Activated CD4-positive, alpha-beta memory T cell treated with anti-CD3 and anti-CD28 coated beads, Interleukin-2, amount 10 ng/mL, durations not matched to agents 7 days and 5 days (primary cell): Measurements from ENCODE around the gene UCKL1. TPM values are rescaled to one million over a fixed set of nuclear protein-coding genes. Genes with fewer than 3 reads are reported as not detected.

Source experiments
- CTCF ChIA-PET: fragments of 350-600 bp; sonication (Branson Sonifier 250); formaldehyde crosslinking; loops from one replicate; lab custom pipeline; 2021; ENCODE audit warnings: antibody characterized with exemption, inconsistent platforms; lab: Charles Lee
- POLR2A ChIA-PET: fragments of 350-600 bp; sonication (Branson Sonifier 250); formaldehyde crosslinking; loops from one replicate; lab custom pipeline; 2021; ENCODE audit warnings: antibody characterized with exemption; lab: Charles Lee
- DNase-seq: peaks from one replicate; pipeline ENCODE4 v3.0.0-alpha.2; 2020
- H3K27ac Mint-ChIP-seq: one replicate; pipeline ENCODE4 v1.8.0; 2021; ENCODE audit warnings: mild to moderate bottlenecking, mixed read lengths
- H3K27me3 Mint-ChIP-seq: one replicate; pipeline ENCODE4 v1.8.0; 2021; ENCODE audit warnings: mixed read lengths
- H3K36me3 Mint-ChIP-seq: one replicate; pipeline ENCODE4 v1.8.0; 2021; ENCODE audit warnings: low read depth, mixed read lengths
- H3K4me1 Mint-ChIP-seq: one replicate; pipeline ENCODE4 v1.8.0; 2021; ENCODE audit warnings: mixed read lengths
- H3K4me3 Mint-ChIP-seq: one replicate; pipeline ENCODE4 v1.8.0; 2021; ENCODE audit warnings: mild to moderate bottlenecking, mixed read lengths
- H3K9me3 Mint-ChIP-seq: one replicate; pipeline ENCODE4 v1.8.0; 2021; ENCODE audit warnings: mixed read lengths
- total RNA-seq, 2 experiments: library from RNA; stranded (reverse); gene quantifications; one replicate each; pipeline ENCODE4 v1.2.3, GENCODE V29; 2021

The UCKL1 gene
- total RNA-seq, 2 experiments from 2014 or later = 36.3 to 36.6 TPM

DNA sequence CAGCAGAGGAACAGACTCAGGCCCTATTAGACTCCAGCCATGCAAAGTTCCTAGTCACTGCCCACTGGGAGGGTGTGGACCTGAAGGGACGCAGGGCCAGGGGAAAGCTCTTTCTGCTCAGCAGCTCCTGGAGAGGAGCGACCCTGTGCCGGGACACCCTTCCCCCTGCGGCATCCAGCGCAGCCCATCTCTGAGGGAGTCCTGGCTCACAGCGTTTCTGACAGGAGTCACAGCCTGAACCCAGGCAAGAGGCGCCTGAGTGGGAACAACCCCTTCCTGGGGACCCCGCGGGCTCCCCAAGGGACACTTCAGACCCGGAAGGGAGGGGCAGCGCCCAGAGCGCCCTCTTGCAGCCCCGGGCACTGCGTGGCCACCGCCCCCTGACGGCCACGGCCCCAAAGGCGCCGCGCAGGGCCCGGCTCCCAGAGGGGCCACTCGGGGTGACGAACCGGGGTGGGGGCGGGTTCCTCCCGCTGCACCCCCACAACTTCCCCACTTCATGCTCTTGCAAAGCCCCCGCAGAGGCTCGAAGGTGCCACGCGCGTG is 862 bp downstream of the UCKL1 start:
- Mint-ChIP-seq H3K27me3 (no peaks in the 10 kb centered on the region), H3K4me1 (peaks cover 45% of the 10 kb centered on the region), H3K4me3 (peak overlapping the region; percentile 79), H3K36me3 (no peaks in the 10 kb centered on the region), H3K9me3 (no peaks in the 10 kb centered on the region), H3K27ac (peak overlapping the region; percentile 49)
- ChIA-PET POLR2A (interaction anchor here (0.6 to 1.3 kb wide), 2 partner anchors 84 to 415 kb away, joined by 3 to 4 read pairs; no protein-coding TSS in a partner anchor), CTCF (interaction anchor here (1.6 to 2.4 kb wide), 2 partner anchors 19 to 418 kb away, joined by 3 to 8 read pairs; partner anchors contain the start of gene PTK6)
- no peak for DNase-seq

GRCh38 chr20:63953764-63954429 is 2.3 kb downstream of the UCKL1 start:
- peaks cover 58% of the 10 kb centered on the region for H3K4me1 Mint-ChIP-seq
- no peaks in the 10 kb centered on the region for H3K27me3 Mint-ChIP-seq
- H3K4me3 Mint-ChIP-seq = peak overlapping the region; percentile 79
- no peaks in the 10 kb centered on the region for H3K36me3 Mint-ChIP-seq
- no peak for DNase-seq
- POLR2A ChIA-PET = no interaction called here
- no peaks in the 10 kb centered on the region for H3K9me3 Mint-ChIP-seq
- H3K27ac Mint-ChIP-seq = peak overlapping the region; percentile 52
- CTCF ChIA-PET = interaction anchor here (1.0 to 1.6 kb wide), 2 partner anchors 8 to 416 kb away, joined by 3 read pairs; partner anchors contain the start of gene PTK6

- H3K27ac Mint-ChIP-seq = no peak overlapping the region
- H3K27me3 Mint-ChIP-seq = no peaks in the 10 kb centered on the region
- H3K4me3 Mint-ChIP-seq = no peak overlapping the region
- DNase-seq = no peak
- peaks cover 61% of the 10 kb centered on the region for H3K4me1 Mint-ChIP-seq
- CTCF ChIA-PET = interaction anchor here (0.9 kb wide), 1 partner anchor 21 kb away, joined by 4 read pairs; no protein-coding TSS in a partner anchor
- peaks cover 3% of the 10 kb centered on the region for H3K9me3 Mint-ChIP-seq
- POLR2A ChIA-PET = no interaction called here
- peaks cover 3% of the 10 kb centered on the region for H3K36me3 Mint-ChIP-seq
Observed at GRCh38 chr20:63952769-63953168, 3.4 kb downstream of the UCKL1 start.

- ChIA-PET CTCF (interaction anchor here (0.9 to 1.4 kb wide), 2 partner anchors 22 kb away, joined by 3 to 4 read pairs; no protein-coding TSS in a partner anchor), POLR2A (no interaction called here)
- Mint-ChIP-seq H3K27me3 (no peaks in the 10 kb centered on the region), H3K9me3 (peaks cover 3% of the 10 kb centered on the region), H3K27ac (no peak overlapping the region), H3K36me3 (peaks cover 3% of the 10 kb centered on the region), H3K4me3 (no peak overlapping the region), H3K4me1 (peaks cover 59% of the 10 kb centered on the region)
- DNase-seq = no peak
Observed at GRCh38 chr20:63952210-63952535, 4.0 kb downstream of the UCKL1 start.

DNA sequence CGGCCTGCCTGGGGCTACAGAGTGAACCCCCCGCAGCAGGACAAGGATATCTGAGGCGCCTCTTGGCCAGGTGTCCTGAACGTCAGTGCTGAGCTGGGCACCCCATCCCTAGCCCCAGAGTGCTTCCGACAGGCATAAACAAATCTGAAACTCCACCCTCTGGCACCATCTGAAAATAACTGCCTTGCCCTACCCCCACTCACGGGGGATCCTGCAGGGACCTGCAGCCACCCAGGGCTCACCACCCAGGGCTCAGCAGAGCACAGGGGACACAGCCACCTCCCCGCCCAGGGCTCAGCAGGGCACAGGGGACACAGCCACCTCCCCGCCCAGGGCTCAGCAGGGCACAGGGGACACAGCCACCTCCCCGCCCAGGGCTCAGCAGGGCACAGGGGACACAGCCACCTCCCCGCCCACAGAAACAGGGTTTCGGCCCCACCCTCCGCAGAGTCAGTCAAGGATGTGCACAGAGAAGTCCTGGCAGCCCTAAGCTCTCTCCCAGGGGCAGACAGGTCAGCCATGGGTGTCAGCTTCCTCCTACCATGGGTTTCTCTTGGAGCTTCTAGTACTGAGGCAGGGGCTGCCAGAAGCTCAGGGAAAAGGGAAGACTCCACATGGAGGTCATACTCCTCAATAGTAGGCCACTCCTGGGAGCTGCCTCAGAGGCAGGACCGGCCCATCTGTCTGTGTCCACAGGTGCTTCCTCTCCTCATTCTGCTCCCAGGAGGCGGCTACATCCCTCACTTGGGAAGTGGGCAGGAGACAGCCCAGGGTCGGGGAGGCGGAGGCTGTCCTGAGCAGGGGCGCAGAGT is 4.6 kb downstream of the UCKL1 start:
- Mint-ChIP-seq H3K9me3 (peaks cover 3% of the 10 kb centered on the region), H3K4me1 (peaks cover 61% of the 10 kb centered on the region), H3K27ac (no peak overlapping the region), H3K4me3 (no peak overlapping the region), H3K27me3 (no peaks in the 10 kb centered on the region), H3K36me3 (peaks cover 5% of the 10 kb centered on the region)
- DNase-seq = no peak
- POLR2A ChIA-PET = no interaction called here
- CTCF ChIA-PET = interaction anchor here (1.4 kb wide), 1 partner anchor 22 kb away, joined by 3 read pairs; no protein-coding TSS in a partner anchor

DNA sequence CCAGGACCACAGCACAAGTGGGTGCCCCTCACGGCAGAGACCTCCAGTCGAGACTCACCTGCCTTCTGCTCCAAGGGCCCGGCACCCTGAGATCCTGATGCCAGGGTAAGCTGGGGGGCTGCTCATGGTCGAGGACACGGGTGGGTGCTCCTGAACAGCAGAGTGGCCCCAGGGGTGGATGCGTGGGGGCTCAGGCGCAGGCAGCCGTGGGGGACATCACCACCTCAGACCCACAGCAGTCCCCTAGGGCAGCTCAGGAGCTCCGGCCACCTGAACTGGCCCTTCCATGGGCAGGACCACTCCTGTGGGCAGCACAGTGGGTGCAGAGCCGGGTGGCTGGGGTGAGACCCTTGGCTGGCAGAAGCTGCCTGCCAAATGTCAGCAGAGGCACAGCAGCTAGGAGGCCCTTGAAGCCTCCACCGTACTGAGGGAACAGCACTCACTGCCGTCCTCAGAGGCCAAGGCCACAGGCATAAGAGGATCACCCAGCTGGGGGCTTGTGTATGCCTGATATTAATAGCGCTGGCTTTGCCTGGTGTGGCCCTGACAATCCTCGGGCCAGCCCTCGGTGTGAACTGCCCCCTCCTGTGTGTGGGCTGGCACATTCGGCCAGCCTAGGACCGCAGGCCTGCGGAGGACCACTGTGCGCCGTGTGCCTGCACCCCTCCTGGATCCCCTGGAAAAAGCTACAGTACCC is 5.4 kb downstream of the UCKL1 start:
- POLR2A ChIA-PET = no interaction called here
- Mint-ChIP-seq H3K4me3 (no peak overlapping the region), H3K36me3 (peaks cover 6% of the 10 kb centered on the region), H3K27me3 (no peaks in the 10 kb centered on the region), H3K4me1 (peaks cover 59% of the 10 kb centered on the region), H3K27ac (no peak overlapping the region), H3K9me3 (peaks cover 3% of the 10 kb centered on the region)
- CTCF ChIA-PET = interaction anchor here (1.4 kb wide), 1 partner anchor 23 kb away, joined by 3 read pairs; no protein-coding TSS in a partner anchor
- no peak for DNase-seq

- CTCF ChIA-PET = no interaction called here
- Mint-ChIP-seq H3K9me3 (peaks cover 3% of the 10 kb centered on the region), H3K27ac (peak overlapping the region; percentile 90), H3K27me3 (no peaks in the 10 kb centered on the region), H3K36me3 (peaks cover 20% of the 10 kb centered on the region), H3K4me1 (peaks cover 43% of the 10 kb centered on the region), H3K4me3 (peak overlapping the region; percentile 58)
- POLR2A ChIA-PET = no interaction called here
- DNase-seq = peak; percentile 51
Observed at GRCh38 chr20:63947638-63948456, 8.4 kb downstream of the UCKL1 start.

GRCh38 chr20:63946986-63947637 is 9.1 kb downstream of the UCKL1 start:
- POLR2A ChIA-PET = interaction anchor here (0.7 kb wide), 1 partner anchor 11 kb away, joined by 3 read pairs; no protein-coding TSS in a partner anchor
- H3K9me3 Mint-ChIP-seq = peaks cover 3% of the 10 kb centered on the region
- H3K4me3 Mint-ChIP-seq = no peak overlapping the region
- CTCF ChIA-PET = no interaction called here
- peaks cover 24% of the 10 kb centered on the region for H3K36me3 Mint-ChIP-seq
- peak overlapping the region; percentile 90 for H3K27ac Mint-ChIP-seq
- H3K27me3 Mint-ChIP-seq = no peaks in the 10 kb centered on the region
- DNase-seq = no peak
- H3K4me1 Mint-ChIP-seq = peaks cover 45% of the 10 kb centered on the region

DNA sequence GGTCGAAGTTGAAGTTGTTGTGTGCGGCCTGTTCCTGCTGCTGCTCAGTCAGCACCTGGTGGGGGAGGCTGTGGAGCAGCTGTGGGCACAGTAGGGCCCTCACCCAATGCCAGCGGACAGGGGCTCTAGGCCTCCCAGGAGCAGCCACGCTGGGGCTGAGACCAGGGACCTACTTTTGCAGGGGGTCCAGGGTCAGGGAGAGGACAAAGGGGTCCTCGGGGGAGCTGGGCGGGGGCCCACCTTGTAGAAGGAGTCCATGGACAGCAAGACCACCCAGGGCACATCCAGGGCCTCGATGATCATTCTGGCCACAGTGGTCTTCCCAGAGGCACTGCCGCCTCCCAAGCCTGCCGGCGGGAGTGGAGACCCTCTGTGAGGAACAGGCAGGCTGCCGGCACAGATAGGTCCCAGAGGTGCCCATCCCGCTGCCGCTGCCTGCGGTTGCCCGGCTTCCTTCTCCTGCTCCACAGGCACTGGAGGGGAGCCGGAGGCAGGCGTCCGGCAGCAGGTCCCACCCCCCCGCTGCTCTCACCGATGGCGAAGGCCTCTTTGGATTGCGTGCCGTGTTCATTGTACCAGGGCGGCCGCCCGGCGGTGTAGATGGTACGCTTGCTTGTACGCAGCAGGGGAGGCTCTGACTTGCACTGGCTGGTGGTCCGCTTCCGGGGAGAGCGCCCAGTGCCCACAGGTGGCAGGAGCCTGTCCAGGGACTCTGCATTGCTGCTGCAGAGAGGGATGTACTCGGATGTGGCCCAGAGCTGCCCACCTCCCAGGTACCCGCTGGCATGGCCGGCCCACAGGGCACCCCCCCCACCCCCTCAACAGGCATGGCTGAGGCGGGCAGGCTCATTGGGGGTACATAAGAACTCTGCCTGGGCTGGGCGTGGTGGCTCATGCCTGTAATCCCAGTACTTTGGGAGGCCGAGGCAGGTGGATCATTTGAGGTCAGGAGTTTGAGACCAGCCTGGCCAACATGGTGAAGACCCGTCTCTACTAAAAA is 10.0 kb downstream of the UCKL1 start:
- POLR2A ChIA-PET = interaction anchor here (0.7 kb wide), 1 partner anchor 11 kb away, joined by 3 read pairs; no protein-coding TSS in a partner anchor

GRCh38 chr20:63945031-63945658 is 11.1 kb downstream of the UCKL1 start:
- no peak overlapping the region for H3K4me3 Mint-ChIP-seq
- H3K36me3 Mint-ChIP-seq = peaks cover 38% of the 10 kb centered on the region
- H3K4me1 Mint-ChIP-seq = peaks cover 53% of the 10 kb centered on the region
- no peak for DNase-seq
- ChIA-PET POLR2A (no interaction called here), CTCF (no interaction called here)
- H3K9me3 Mint-ChIP-seq = peaks cover 3% of the 10 kb centered on the region
- H3K27me3 Mint-ChIP-seq = no peaks in the 10 kb centered on the region
- H3K27ac Mint-ChIP-seq = peak overlapping the region; percentile 31

More for the DNA sequence above, 10.0 kb downstream of the UCKL1 start:
- Mint-ChIP-seq H3K9me3 (peaks cover 3% of the 10 kb centered on the region), H3K4me3 (no peak overlapping the region), H3K27me3 (no peaks in the 10 kb centered on the region), H3K36me3 (peaks cover 28% of the 10 kb centered on the region), H3K4me1 (peaks cover 48% of the 10 kb centered on the region), H3K27ac (no peak overlapping the region)
- no peak for DNase-seq
- CTCF ChIA-PET = interaction anchor here (0.9 kb wide), 1 partner anchor 8 kb away, joined by 3 read pairs; no protein-coding TSS in a partner anchor
